ENCODE results near the gene TOX2.
"Not testable (repeated sequence)": the region's sequence is repeated elsewhere in the genome, so short reads cannot be mapped to it uniquely, and the experiment has no call there.

DNA sequence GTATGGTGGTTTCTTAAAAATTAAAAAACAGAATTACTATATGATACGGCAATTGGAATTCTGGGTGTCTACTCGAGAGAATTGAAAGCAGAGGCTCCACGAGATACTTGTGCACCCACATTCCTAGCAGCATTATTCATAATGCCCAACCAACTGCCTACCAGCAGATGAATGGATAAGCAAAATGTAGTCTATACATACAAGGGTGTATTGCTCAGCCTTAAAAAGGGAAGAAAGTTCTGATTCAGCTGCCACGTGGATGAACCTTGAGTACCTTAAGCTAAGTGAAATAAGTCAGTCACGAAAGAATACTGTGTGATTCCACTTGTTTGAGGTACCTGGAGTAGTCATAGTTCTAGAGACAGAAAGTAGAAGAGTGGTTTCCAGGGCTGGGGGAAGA, 130.1 kb downstream of the TOX2 start:
- TF ChIP-seq POLR2AphosphoS5, POLR2A (IDR thresholded peaks at IDR 0.05): not testable (repeated sequence)
- TF ChIP-seq, protein P1, sequence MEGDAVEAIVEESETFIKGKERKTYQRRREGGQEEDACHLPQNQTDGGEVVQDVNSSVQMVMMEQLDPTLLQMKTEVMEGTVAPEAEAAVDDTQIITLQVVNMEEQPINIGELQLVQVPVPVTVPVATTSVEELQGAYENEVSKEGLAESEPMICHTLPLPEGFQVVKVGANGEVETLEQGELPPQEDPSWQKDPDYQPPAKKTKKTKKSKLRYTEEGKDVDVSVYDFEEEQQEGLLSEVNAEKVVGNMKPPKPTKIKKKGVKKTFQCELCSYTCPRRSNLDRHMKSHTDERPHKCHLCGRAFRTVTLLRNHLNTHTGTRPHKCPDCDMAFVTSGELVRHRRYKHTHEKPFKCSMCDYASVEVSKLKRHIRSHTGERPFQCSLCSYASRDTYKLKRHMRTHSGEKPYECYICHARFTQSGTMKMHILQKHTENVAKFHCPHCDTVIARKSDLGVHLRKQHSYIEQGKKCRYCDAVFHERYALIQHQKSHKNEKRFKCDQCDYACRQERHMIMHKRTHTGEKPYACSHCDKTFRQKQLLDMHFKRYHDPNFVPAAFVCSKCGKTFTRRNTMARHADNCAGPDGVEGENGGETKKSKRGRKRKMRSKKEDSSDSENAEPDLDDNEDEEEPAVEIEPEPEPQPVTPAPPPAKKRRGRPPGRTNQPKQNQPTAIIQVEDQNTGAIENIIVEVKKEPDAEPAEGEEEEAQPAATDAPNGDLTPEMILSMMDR (IDR thresholded peaks at IDR 0.05), result not testable (repeated sequence)
